H1 (cell line): ENCODE measurements around the gene SETX. TPM values are rescaled to one million over a fixed set of nuclear protein-coding genes. Genes with fewer than 3 reads are reported as not detected.

Source experiments
- CTCF ChIA-PET: fragments of 300-600 bp; sonication (Branson Sonifier 250); formaldehyde crosslinking; loops from one replicate; lab custom pipeline; 2021; ENCODE audit not compliant: partially characterized antibody; lab: Charles Lee
- POLR2A ChIA-PET: fragments of 300-600 bp; sonication (Branson Sonifier 250); formaldehyde crosslinking; loops from one replicate; lab custom pipeline; 2021; ENCODE audit warnings: inconsistent platforms; ENCODE audit not compliant: partially characterized antibody; lab: Charles Lee
- DNase-seq, 2 experiments: peaks; one replicate each; pipeline versions ENCODE4 v3.0.0 to v3.0.0-alpha.2; 2010 to 2022; ENCODE audit warnings: low spot score in 2 of 2, low read depth in 1 of 2, mixed read lengths in 1 of 2
- FAIRE-seq: peaks from 2 replicates; lab custom pipeline; 2011; peaks lifted over from hg19 to GRCh38; lab: Jason Lieb, UNC
- H2AFZ ChIP-seq: 2 replicates; pipeline ENCODE4 v1.8.1; 2012; ENCODE audit warnings: low read length, inconsistent platforms
- H2AK5ac ChIP-seq: 2 replicates; pipeline ENCODE4 v1.6.1; 2013; ENCODE audit warnings: low read depth, low read length
- H2BK120ac ChIP-seq: replicated peaks from 2 replicates; pipeline ENCODE3; 2013; ENCODE audit warnings: low read depth, low read length, inconsistent platforms
- H2BK12ac ChIP-seq: 2 replicates; pipeline ENCODE4 v1.6.1; 2013; ENCODE audit warnings: low read depth, low read length
- H2BK15ac ChIP-seq: 2 replicates; pipeline ENCODE4 v1.6.1; 2013; ENCODE audit warnings: low read length
- H2BK20ac ChIP-seq: 2 replicates; pipeline ENCODE4 v1.6.1; 2013; ENCODE audit warnings: low read length
- H2BK5ac ChIP-seq: 2 replicates; pipeline ENCODE4 v1.6.1; 2013; ENCODE audit warnings: low read depth, low read length
- H3K14ac ChIP-seq: 2 replicates; pipeline ENCODE4 v1.6.1; 2013; ENCODE audit warnings: inconsistent platforms; ENCODE audit not compliant: insufficient read length
- H3K18ac ChIP-seq: 2 replicates; pipeline ENCODE4 v1.6.1; 2013; ENCODE audit warnings: low read length; ENCODE audit errors: extremely low read depth
- H3K23ac ChIP-seq: 2 replicates; pipeline ENCODE4 v1.6.1; 2013; ENCODE audit warnings: inconsistent platforms; ENCODE audit not compliant: insufficient read length
- H3K23me2 ChIP-seq: 2 replicates; pipeline ENCODE4 v1.6.1; 2013; ENCODE audit warnings: low read depth, low read length
- H3K27ac ChIP-seq: 2 replicates; pipeline ENCODE4 v1.6.1; 2011; ENCODE audit warnings: low read depth, low read length, inconsistent platforms
- H3K27me3 ChIP-seq, 4 experiments: replicated peaks in 1 of 4; 1 replicate in 1 of 4; 2 replicates in 3 of 4; pipeline versions ENCODE4 v1.6.1 to v1.8.1; 2011 to 2013; ENCODE audit warnings: low read length in 3 of 4, mild to moderate bottlenecking in 3 of 4, inconsistent platforms in 2 of 4, mixed read lengths in 2 of 4, moderate library complexity in 1 of 4; ENCODE audit not compliant: control insufficient read depth in 3 of 4, insufficient read depth in 3 of 4; ENCODE audit errors: extremely low read depth in 1 of 4
- H3K36me3 ChIP-seq, 4 experiments: 2 replicates each; pipeline versions ENCODE4 v1.6.1 to v1.8.1; 2011 to 2013; ENCODE audit warnings: mild to moderate bottlenecking in 4 of 4, low read length in 3 of 4, moderate library complexity in 2 of 4, control low read depth in 1 of 4, inconsistent platforms in 1 of 4; ENCODE audit not compliant: insufficient read depth in 4 of 4, control insufficient read depth in 2 of 4
- H3K4ac ChIP-seq: replicated peaks from 2 replicates; pipeline ENCODE3; 2013; ENCODE audit warnings: low read length, low read depth, mixed read lengths, inconsistent platforms; ENCODE audit not compliant: insufficient read length
- H3K4me1 ChIP-seq, 4 experiments: replicated peaks in 1 of 4; 1 replicate in 1 of 4; 2 replicates in 3 of 4; pipeline versions ENCODE4 v1.6.1 to v1.8.1; 2011 to 2013; ENCODE audit warnings: low read length in 3 of 4, inconsistent platforms in 2 of 4, mixed read lengths in 1 of 4; ENCODE audit not compliant: insufficient read depth in 4 of 4, control insufficient read depth in 3 of 4
- H3K4me2 ChIP-seq, 2 experiments: 2 replicates each; pipeline versions ENCODE4 v1.6.1 to v1.8.1; 2011 to 2013; ENCODE audit warnings: low read depth in 2 of 2, low read length in 2 of 2, control low read depth in 1 of 2, inconsistent platforms in 1 of 2, mild to moderate bottlenecking in 1 of 2; ENCODE audit not compliant: insufficient read depth in 1 of 2
- H3K4me3 ChIP-seq, 4 experiments: fragments of 200-600, 300-600 bp in 1 of 4; sonication (generic), shearing (Covaris generic), sonication (Bioruptor Twin) in 1 of 4; 2 replicates each; pipeline versions ENCODE4 v1.5.1 to v1.8.1; 2011 to 2016; ENCODE audit warnings: low read length in 4 of 4, low read depth in 3 of 4, control low read depth in 2 of 4, inconsistent platforms in 2 of 4, mild to moderate bottlenecking in 2 of 4, mixed read lengths in 1 of 4, moderate library complexity in 1 of 4; ENCODE audit not compliant: insufficient read depth in 2 of 4; ENCODE audit errors: extremely low read depth in 1 of 4
- H3K56ac ChIP-seq: replicated peaks from 2 replicates; pipeline ENCODE3; 2013; ENCODE audit warnings: low read depth, mild to moderate bottlenecking, mixed read lengths, low read length, inconsistent platforms; ENCODE audit not compliant: insufficient read length
- H3K79me1 ChIP-seq: 2 replicates; pipeline ENCODE4 v1.6.1; 2013; ENCODE audit warnings: low read depth, low read length, control low read depth
- H3K79me2 ChIP-seq, 2 experiments: 2 replicates each; pipeline versions ENCODE4 v1.6.1 to v1.8.1; 2012 to 2013; ENCODE audit warnings: low read length in 2 of 2, mild to moderate bottlenecking in 2 of 2, inconsistent platforms in 1 of 2; ENCODE audit not compliant: insufficient read depth in 2 of 2, control insufficient read depth in 1 of 2
- H3K9ac ChIP-seq, 4 experiments: replicated peaks in 1 of 4; 1 replicate in 1 of 4; 2 replicates in 3 of 4; pipeline versions ENCODE4 v1.6.1 to v1.8.1; 2011 to 2013; ENCODE audit warnings: low read depth in 3 of 4, low read length in 3 of 4, control low read depth in 2 of 4, mild to moderate bottlenecking in 2 of 4, moderate library complexity in 2 of 4, inconsistent platforms in 1 of 4; ENCODE audit errors: extremely low read depth in 1 of 4
- H3K9me3 ChIP-seq, 2 experiments: 2 replicates each; pipeline versions ENCODE4 v1.6.1 to v1.8.1; 2012 to 2013; ENCODE audit warnings: mild to moderate bottlenecking in 2 of 2, moderate library complexity in 2 of 2, control low read depth in 1 of 2, inconsistent platforms in 1 of 2, low read depth in 1 of 2, low read length in 1 of 2, mixed read lengths in 1 of 2; ENCODE audit not compliant: insufficient read depth in 2 of 2
- H4K20me1 ChIP-seq, 2 experiments: replicated peaks in 1 of 2; 2 replicates each; pipeline versions ENCODE3 to v1.8.1; 2011 to 2013; ENCODE audit warnings: inconsistent platforms in 2 of 2, low read length in 2 of 2, mild to moderate bottlenecking in 1 of 2; ENCODE audit not compliant: insufficient read depth in 2 of 2, control insufficient read depth in 1 of 2
- H4K5ac ChIP-seq: 2 replicates; pipeline ENCODE4 v1.6.1; 2013; ENCODE audit warnings: low read length, low read depth, mixed read lengths, inconsistent platforms; ENCODE audit not compliant: insufficient read length
- H4K8ac ChIP-seq: 2 replicates; pipeline ENCODE4 v1.8.0; 2013; ENCODE audit warnings: mild to moderate bottlenecking, moderate library complexity, low read length, inconsistent platforms; ENCODE audit not compliant: insufficient read depth; ENCODE audit errors: extremely low read depth
- H4K91ac ChIP-seq: replicated peaks from 2 replicates; pipeline ENCODE3; 2013; ENCODE audit warnings: low read length, mixed read lengths, inconsistent platforms; ENCODE audit not compliant: insufficient read length
- E2F6 ChIP-seq: IDR thresholded peaks from 2 replicates; pipeline ENCODE4 v1.6.1; 2012; ENCODE audit warnings: inconsistent platforms
- KDM5A ChIP-seq: fragments of 200-600 bp; IDR thresholded peaks from 2 replicates; pipeline ENCODE4 v1.7.1; 2012; ENCODE audit warnings: mild to moderate bottlenecking, low read length, inconsistent platforms, mixed read lengths
- NRF1 ChIP-seq: IDR thresholded peaks from 2 replicates; pipeline ENCODE4 v1.6.1; 2011; ENCODE audit warnings: mild to moderate bottlenecking, low read depth, low read length, improper control_type of control experiment
- PHF8 ChIP-seq: fragments of 200-600 bp; sonication (generic); conservative IDR thresholded peaks from 2 replicates; pipeline ENCODE4 v1.7.1; 2012; ENCODE audit warnings: low read depth, mild to moderate bottlenecking, inconsistent platforms, low read length, moderate library complexity
- TAF7 ChIP-seq: optimal IDR thresholded peaks from 2 replicates; pipeline ENCODE3; 2011; ENCODE audit warnings: low read depth, mild to moderate bottlenecking, inconsistent platforms, low read length, moderate library complexity, borderline replicate concordance
- WGBS, 2 experiments: shearing (Covaris generic) in 1 of 2; methylation state at CpG; one replicate each; pipeline versions ENCODE4 v1.1.6 to v1.1.7; 2013 to 2015; ENCODE audit warnings: low lambda C conversion rate in 2 of 2, mixed read lengths in 2 of 2, inconsistent platforms in 1 of 2, low coverage in 1 of 2, missing lambda C conversion rate in 1 of 2; ENCODE audit not compliant: insufficient replicate concordance in 2 of 2, insufficient coverage in 1 of 2, insufficient read length in 1 of 2; ENCODE audit errors: extremely low coverage in 1 of 2, missing lambda C conversion rate in 1 of 2; 5-methylcytosine and 5-hydroxymethylcytosine counted together
- polyA plus RNA-seq, 7 experiments: library from polyadenylated mRNA; depleted of rRNA in 3 of 7; stranded (reverse) in 5 of 7; unstranded in 2 of 7; fragments of >200 nt in 5 of 7; fragments of 200-250 nt in 2 of 7; gene quantifications; 1 replicate in 5 of 7; 2 replicates in 1 of 7; 4 replicates in 1 of 7; pipeline versions ENCODE4 v1.2.1 to v1.2.3, GENCODE V29; 2011 to 2013; ENCODE audit warnings: missing spikeins in 2 of 7, mixed read lengths in 2 of 7
- total RNA-seq: library from RNA; stranded (reverse); fragmentation: NEBNext Ultra II Directional; extraction: Animal tissue kit (Norgen Biotek cat#: 25700); gene quantifications from 2 replicates; pipeline ENCODE4 v1.2.1, GENCODE V29; 2021

The SETX gene
- total and polyA plus RNA-seq, 2 of the 8 experiments (the other 6 are each of a cell fraction or from before 2014, with no cell fraction given), result 15.1 to 37.9 TPM

DNA sequence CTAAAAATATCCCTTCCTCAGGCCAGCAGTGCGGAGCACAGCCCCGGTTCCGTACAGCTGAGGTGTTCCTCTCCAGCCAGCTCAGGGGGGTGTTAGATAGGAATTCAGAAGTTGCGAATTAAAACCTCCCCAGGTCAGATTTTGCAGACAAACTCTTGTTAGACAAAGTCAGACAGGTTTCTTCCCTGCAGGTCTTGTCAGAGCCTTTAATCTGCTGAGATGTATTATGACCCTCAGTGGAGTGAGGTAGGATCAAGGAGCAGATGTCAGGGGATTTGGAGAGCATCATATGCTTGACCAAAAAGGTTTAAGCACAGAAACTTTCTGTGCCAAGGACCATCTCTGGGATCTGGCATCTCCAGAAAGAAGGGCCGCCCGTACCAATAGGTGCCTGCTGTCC, 132.8 kb downstream of the SETX start:
- H3K79me1 ChIP-seq, result no peaks in the 10 kb centered on the region
- no peak overlapping the region for H2BK15ac ChIP-seq
- no peak overlapping the region for H3K4ac ChIP-seq
- H3K36me3 ChIP-seq, result no peaks in the 10 kb centered on the region
- no peak for DNase-seq
- H3K4me2 ChIP-seq, result no peak overlapping the region
- H4K8ac ChIP-seq, result no peak overlapping the region
- H2AFZ ChIP-seq, result no peak overlapping the region
- no peak overlapping the region for H3K4me3 ChIP-seq
- no peaks in the 10 kb centered on the region; a peak in 1 of 7 replicates for H3K4me1 ChIP-seq
- H3K18ac ChIP-seq, result no peak overlapping the region
- H2BK120ac ChIP-seq, result no peak overlapping the region
- H3K14ac ChIP-seq, result no peak overlapping the region
- CTCF ChIA-PET, result interaction anchor here (0.5 to 1.4 kb wide), 6 partner anchors 10 to 174 kb away, joined by 3 read pairs; no protein-coding TSS in a partner anchor
- no peak overlapping the region for H2BK5ac ChIP-seq
- H3K9me3 ChIP-seq, result no peaks in the 10 kb centered on the region
- no peak overlapping the region for H3K23ac ChIP-seq
- no peaks in the 10 kb centered on the region for H3K27me3 ChIP-seq
- no peak for FAIRE-seq
- no peak overlapping the region for H2AK5ac ChIP-seq
- no peak overlapping the region for H2BK20ac ChIP-seq
- no peak overlapping the region for H3K9ac ChIP-seq
- no peak overlapping the region for H4K5ac ChIP-seq
- no peak overlapping the region for H3K56ac ChIP-seq
- TF ChIP-seq NRF1 (no peak), E2F6 (no peak), KDM5A (no peak), TAF7 (no peak), PHF8 (no peak)
- H4K20me1 ChIP-seq, result no peaks in the 10 kb centered on the region
- POLR2A ChIA-PET, result no interaction called here
- H4K91ac ChIP-seq, result no peak overlapping the region
- no peaks in the 10 kb centered on the region; a peak in 1 of 4 replicates for H3K79me2 ChIP-seq
- H2BK12ac ChIP-seq, result no peak overlapping the region
- 94% methylated on average over 6 of the region's 6 CpGs; no CpG with 5 or more reads in 1 of the 2 experiments for WGBS, 2 experiments
- no peak overlapping the region for H3K27ac ChIP-seq
- no peaks in the 10 kb centered on the region for H3K23me2 ChIP-seq
